HG02610 (cell line): ENCODE results near the gene RPRD1B.

Experiments used
- ATAC-seq: cut with Tn5 transposase; IDR thresholded peaks from one replicate; pipeline ENCODE4 v1.9.1; 2021; ENCODE audit warnings: mild to moderate bottlenecking, moderate library complexity; ENCODE audit not compliant: unreplicated experiment

RPRD1B gene

GRCh38 chr20:38034108-38034649 lies 633 bp downstream of the RPRD1B start:
- ATAC-seq = no peak

- ATAC-seq = no peak
These were observed 1.4 kb downstream of the RPRD1B start for GRCh38 chr20:38034961-38035360.

GRCh38 chr20:38036366-38036765 lies 2.8 kb downstream of the RPRD1B start:
- ATAC-seq = no peak

- ATAC-seq = no peak
These were observed 6.7 kb downstream of the RPRD1B start for GRCh38 chr20:38040276-38040675.

GRCh38 chr20:38043512-38044300 lies 10.2 kb downstream of the RPRD1B start:
- ATAC-seq = no peak

- ATAC-seq = no peak
These were observed 11.1 kb downstream of the RPRD1B start for GRCh38 chr20:38044685-38045084.

GRCh38 chr20:38046572-38046971 lies 13.0 kb downstream of the RPRD1B start:
- no peak for ATAC-seq

GRCh38 chr20:38049800-38050199 lies 16.3 kb downstream of the RPRD1B start:
- no peak for ATAC-seq

GRCh38 chr20:38050686-38051085 lies 17.1 kb downstream of the RPRD1B start:
- ATAC-seq = no peak

- ATAC-seq = no peak
These were observed 19.3 kb downstream of the RPRD1B start for GRCh38 chr20:38052870-38053269.

GRCh38 chr20:38054647-38055046 lies 21.1 kb downstream of the RPRD1B start:
- ATAC-seq = no peak

GRCh38 chr20:38055294-38055693 lies 21.7 kb downstream of the RPRD1B start:
- ATAC-seq = no peak

- no peak for ATAC-seq
These were observed 22.3 kb downstream of the RPRD1B start for GRCh38 chr20:38055848-38056247.

- ATAC-seq = no peak
These were observed 23.9 kb downstream of the RPRD1B start for GRCh38 chr20:38057351-38057972.

GRCh38 chr20:38059832-38060231 lies 26.3 kb downstream of the RPRD1B start:
- ATAC-seq = no peak

- ATAC-seq = no peak
These were observed 27.0 kb downstream of the RPRD1B start for GRCh38 chr20:38060536-38060935.

GRCh38 chr20:38061109-38061508 lies 27.6 kb downstream of the RPRD1B start:
- ATAC-seq = no peak

GRCh38 chr20:38062890-38063289 lies 29.3 kb downstream of the RPRD1B start:
- ATAC-seq = no peak

GRCh38 chr20:38063911-38064530 lies 30.5 kb downstream of the RPRD1B start:
- no peak for ATAC-seq

GRCh38 chr20:38065764-38066375 lies 32.3 kb downstream of the RPRD1B start:
- ATAC-seq = no peak

- no peak for ATAC-seq
These were observed 33.6 kb downstream of the RPRD1B start for GRCh38 chr20:38066969-38067716.
